NCI-H345 (cell line): Measurements from ENCODE around the gene IBA57.
A peak's percentile ranks its signal among the peaks of the same experiment; 100 is the strongest.

ENCODE experiments used
- DNase-seq: peaks from one replicate; lab custom pipeline; 2025; lab: John Stamatoyannopoulos, UW

Gene IBA57

GRCh38 chr1:228156941-228157728 is 8.5 kb upstream of the IBA57 start:
- DNase-seq, result no peak

- no peak for DNase-seq
These were observed 7.9 kb upstream of the IBA57 start for GRCh38 chr1:228157729-228158126.

GRCh38 chr1:228158151-228159007 is 7.2 kb upstream of the IBA57 start:
- no peak for DNase-seq

GRCh38 chr1:228159008-228159665 is 6.5 kb upstream of the IBA57 start:
- no peak for DNase-seq

GRCh38 chr1:228160201-228160761 is 5.3 kb upstream of the IBA57 start:
- DNase-seq, result no peak

- no peak for DNase-seq
These were observed 4.2 kb upstream of the IBA57 start for GRCh38 chr1:228161362-228161761.

- no peak for DNase-seq
These were observed 3.7 kb upstream of the IBA57 start for GRCh38 chr1:228161866-228162265.

- no peak for DNase-seq
These were observed 3.2 kb upstream of the IBA57 start for GRCh38 chr1:228162286-228163006.

- DNase-seq, result no peak
These were observed 2.4 kb upstream of the IBA57 start for GRCh38 chr1:228163007-228163753.

- DNase-seq, result no peak
These were observed 1.7 kb upstream of the IBA57 start for GRCh38 chr1:228163776-228164519.

- no peak for DNase-seq
These were observed 838 bp upstream of the IBA57 start for GRCh38 chr1:228164561-228165371.

GRCh38 chr1:228166170-228166936 is 749 bp downstream of the IBA57 start:
- peak; percentile 55 for DNase-seq

- no peak for DNase-seq
These were observed 3.1 kb downstream of the IBA57 start for GRCh38 chr1:228168563-228169270.

- DNase-seq, result no peak
These were observed 3.7 kb downstream of the IBA57 start for GRCh38 chr1:228169345-228169744.

- DNase-seq, result no peak
These were observed 5.1 kb downstream of the IBA57 start for GRCh38 chr1:228170666-228171065.

GRCh38 chr1:228171221-228171891 is 5.8 kb downstream of the IBA57 start:
- no peak for DNase-seq
